ENCODE data around the gene RIMBP2.

The RIMBP2 gene

GRCh38 chr12:130563323-130563722, 152.8 kb downstream of the RIMBP2 start:
- no peak for DNase-seq

- DNase-seq = no peak
These were observed 153.4 kb downstream of the RIMBP2 start for GRCh38 chr12:130562716-130563115.

- DNase-seq = no peak
These were observed 155.8 kb downstream of the RIMBP2 start for GRCh38 chr12:130560321-130560720.

- DNase-seq = no peak
These were observed 156.3 kb downstream of the RIMBP2 start for GRCh38 chr12:130559806-130560205.

GRCh38 chr12:130557886-130558765, 158.0 kb downstream of the RIMBP2 start:
- DNase-seq = no peak

GRCh38 chr12:130557201-130557600, 158.9 kb downstream of the RIMBP2 start:
- no peak for DNase-seq

GRCh38 chr12:130556486-130557055, 159.5 kb downstream of the RIMBP2 start:
- no peak for DNase-seq

- DNase-seq = no peak
These were observed 160.2 kb downstream of the RIMBP2 start for GRCh38 chr12:130555628-130556485.

GRCh38 chr12:130555221-130555620, 160.9 kb downstream of the RIMBP2 start:
- DNase-seq = no peak

- no peak for DNase-seq
These were observed 163.6 kb downstream of the RIMBP2 start for GRCh38 chr12:130552483-130552996.

- DNase-seq = no peak
These were observed 166.7 kb downstream of the RIMBP2 start for GRCh38 chr12:130549361-130549760.

- DNase-seq = no peak
These were observed 168.5 kb downstream of the RIMBP2 start for GRCh38 chr12:130547480-130548155.

- DNase-seq = no peak
These were observed 169.6 kb downstream of the RIMBP2 start for GRCh38 chr12:130546494-130546893.

GRCh38 chr12:130545475-130545874, 170.6 kb downstream of the RIMBP2 start:
- no peak for DNase-seq

GRCh38 chr12:130540376-130540775, 175.7 kb downstream of the RIMBP2 start:
- no peak for DNase-seq

GRCh38 chr12:130538343-130539095, 177.6 kb downstream of the RIMBP2 start:
- DNase-seq = no peak

GRCh38 chr12:130537655-130538054, 178.4 kb downstream of the RIMBP2 start:
- DNase-seq = no peak

- no peak for DNase-seq
These were observed 179.0 kb downstream of the RIMBP2 start for GRCh38 chr12:130537051-130537450.

GRCh38 chr12:130530429-130530828, 185.7 kb downstream of the RIMBP2 start:
- DNase-seq = no peak

- DNase-seq = no peak
These were observed 186.3 kb downstream of the RIMBP2 start for GRCh38 chr12:130529781-130530180.

- no peak for DNase-seq
These were observed 188.9 kb downstream of the RIMBP2 start for GRCh38 chr12:130527239-130527638.

- DNase-seq = no peak
These were observed 189.3 kb downstream of the RIMBP2 start for GRCh38 chr12:130526813-130527212.
